GM18861 (cell line): ENCODE results near the gene JMJD7.

Source experiments
- ATAC-seq: cut with Tn5 transposase; IDR thresholded peaks from one replicate; pipeline ENCODE4 v1.9.1; 2021; ENCODE audit not compliant: unreplicated experiment

The JMJD7 gene

DNA sequence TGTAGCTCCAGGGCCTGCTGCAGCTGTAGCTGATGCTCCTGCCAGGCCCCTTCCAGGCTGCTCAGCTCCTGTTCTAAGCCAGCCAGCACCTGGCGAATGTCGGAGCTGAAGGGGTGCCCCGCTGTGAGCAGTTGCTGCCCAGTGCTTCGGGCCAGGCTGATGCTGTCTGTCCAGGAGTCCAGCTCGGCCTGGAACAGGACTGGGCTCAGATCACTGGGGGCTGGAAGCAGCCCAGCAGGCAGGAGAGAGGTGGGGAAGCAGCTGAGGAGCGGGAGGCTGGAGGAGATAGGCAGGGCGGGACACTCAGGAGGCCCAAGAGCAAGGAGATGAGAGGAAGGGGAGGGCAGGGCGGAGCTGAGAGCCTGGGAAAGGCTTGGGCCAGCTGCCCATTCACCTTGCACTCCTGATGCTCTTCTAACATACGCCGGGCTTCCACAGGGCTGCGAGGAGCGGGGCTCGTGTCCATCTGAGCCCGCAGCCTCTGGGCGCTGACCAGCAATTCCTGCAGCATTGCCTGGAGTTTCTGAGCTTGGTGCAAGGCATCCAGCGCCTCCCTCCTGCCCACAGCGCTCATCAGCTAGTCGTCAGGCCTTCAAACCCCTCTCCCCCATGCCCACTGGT lies 34.0 kb downstream of the JMJD7 start:
- no peak for ATAC-seq

- ATAC-seq: no peak
Measured at GRCh38 chr15:41862515-41863116, 34.7 kb downstream of the JMJD7 start.

DNA sequence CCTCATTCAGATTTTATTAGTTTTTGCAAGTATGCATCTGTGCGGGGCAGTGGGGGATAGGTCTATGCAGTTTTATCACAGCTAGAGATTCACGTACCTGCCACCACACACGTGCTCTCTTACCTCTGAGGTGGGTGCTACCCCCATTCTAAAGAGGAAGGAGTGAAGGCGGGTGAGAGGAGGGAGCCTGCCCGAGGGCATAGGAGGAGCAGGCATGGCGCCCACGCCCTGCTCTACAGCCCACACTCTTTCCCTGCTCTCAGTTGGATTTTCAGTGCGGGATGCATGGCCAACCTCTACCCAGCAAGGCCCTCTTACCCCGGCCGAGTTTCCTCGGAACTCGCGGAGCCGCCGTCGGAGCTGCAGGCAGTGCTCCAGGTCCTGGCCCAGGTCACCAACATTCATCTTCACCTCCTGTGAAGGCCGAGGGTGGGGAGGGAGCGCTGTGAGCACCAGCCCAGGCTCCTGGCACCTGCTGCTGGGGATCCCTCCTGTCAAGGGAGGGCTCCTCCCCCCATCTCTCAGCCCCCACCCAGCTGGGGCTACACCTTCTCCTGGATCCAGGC lies 37.7 kb downstream of the JMJD7 start:
- ATAC-seq: no peak

DNA sequence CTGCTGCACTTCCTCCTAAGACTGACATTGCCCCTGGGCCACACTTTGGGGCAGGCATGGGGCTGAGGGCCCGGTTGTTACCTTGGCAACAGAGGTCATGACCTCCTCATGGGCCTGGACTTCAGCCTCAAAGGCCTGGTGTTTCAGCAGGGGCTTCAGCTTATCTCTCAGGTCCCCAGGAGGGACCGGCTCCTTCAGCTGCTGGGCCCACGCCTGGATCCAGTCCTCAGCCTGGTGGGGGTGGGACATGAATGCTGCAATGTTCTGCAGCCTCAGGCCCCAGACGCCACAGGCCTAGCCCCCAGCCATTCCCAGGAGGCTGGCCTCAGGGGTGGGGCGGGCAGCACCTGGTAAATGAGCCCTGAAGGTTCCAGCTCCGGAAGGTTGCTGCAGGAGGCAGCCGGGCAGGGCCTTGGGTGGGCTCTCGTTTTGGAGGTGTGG lies 38.4 kb downstream of the JMJD7 start:
- ATAC-seq: no peak

DNA sequence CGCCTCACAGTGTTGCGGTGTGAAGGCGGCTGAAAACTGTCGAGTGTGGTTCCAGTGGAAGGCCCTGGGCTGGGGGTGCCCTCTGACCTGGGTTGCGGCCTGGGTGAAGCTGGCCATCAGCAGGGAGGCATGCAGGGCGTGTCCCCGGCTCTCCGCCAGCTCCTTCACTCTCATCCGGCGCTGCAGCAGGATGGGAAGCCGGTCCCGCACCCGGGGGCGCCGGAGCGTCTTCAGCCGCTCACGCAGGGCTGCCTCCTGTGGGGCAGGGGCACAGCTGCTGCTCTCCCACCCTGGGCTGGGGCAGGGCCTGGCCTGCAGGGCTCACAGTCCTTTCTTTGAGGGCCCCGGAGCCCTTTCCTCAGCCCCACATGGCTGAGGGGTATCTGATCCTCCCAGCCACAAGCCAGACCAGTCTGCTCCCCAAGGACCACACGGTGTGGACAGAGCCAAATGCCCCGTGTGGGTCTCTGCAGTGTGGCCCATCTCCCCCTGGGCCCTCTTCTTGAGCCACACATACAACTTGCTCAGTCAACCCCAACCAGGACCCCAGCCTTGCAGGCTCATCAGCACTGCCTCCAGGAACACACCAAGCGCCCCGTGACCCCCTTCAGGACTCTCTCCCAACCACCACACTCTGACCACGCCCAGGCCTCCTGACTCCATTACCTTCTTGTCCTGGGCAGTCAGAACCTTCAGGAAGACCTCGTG lies 39.1 kb downstream of the JMJD7 start:
- no peak for ATAC-seq

- no peak for ATAC-seq
Measured at GRCh38 chr15:41868321-41868720, 40.4 kb downstream of the JMJD7 start.

DNA sequence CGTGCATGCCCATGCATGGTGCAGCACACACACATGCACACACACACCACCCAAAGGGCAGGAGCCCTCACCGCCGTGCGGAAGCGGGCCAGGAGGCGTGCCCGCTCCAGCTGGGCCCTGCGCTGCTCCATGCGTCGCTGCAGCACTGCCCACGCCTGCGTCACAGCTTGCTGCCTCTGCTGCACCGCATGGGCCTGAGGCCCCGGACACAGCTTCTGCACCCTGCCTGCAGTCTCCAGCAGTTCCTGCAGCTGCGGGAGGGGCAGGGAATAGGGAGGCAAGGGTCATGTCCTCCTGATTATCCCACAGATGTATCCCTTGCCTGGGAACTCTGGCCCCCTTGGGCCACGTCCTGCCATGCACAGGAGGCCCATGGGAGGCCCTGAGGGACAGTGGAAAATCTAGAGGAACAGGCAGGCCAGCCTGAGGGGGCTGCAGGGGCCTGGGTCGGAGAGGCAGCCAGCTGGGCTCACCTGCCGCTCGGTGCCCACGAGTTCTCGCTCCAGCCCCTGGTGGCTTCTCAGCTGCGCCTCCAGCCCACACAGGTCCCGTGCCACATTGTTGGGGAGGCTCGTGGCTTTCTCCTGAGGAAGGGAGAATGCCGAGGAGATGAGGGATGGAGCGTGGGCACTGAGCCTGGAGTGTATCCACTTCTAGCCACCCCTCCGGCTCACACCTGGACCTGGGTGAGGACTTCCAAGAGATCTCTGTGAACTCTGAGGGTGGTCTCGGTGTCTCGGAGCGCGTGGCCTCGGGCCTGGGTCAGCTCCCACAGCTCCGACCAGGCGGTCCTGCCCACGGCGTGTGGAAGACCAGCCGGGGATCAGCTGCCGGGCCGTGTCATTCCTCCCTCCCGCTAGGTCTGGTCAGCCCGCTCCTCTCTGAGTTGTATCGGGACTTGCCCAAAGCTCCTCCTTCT lies 42.1 kb downstream of the JMJD7 start:
- ATAC-seq: no peak

DNA sequence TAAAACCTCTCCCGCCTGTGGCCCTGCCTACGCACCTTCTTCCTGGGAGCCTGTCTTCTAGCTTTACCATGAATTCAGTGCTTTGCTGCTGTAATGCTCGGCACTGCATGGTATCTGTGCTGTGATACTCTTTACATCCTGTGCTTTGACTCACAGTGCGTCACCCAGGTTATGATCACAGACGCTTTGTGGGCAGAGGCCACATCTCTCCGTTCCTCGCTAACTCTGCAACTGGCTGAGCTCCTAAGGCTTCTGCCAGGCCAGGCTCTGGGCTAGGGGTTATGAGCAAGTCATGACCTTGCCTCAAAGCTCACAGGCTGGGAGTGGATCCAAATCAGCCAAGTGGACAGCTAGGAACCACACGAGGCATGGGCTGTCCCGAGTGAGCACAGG lies 42.8 kb downstream of the JMJD7 start:
- ATAC-seq: no peak

- no peak for ATAC-seq
Measured at GRCh38 chr15:41871175-41871905, 43.4 kb downstream of the JMJD7 start.

- ATAC-seq: no peak
Measured at GRCh38 chr15:41872166-41872747, 44.4 kb downstream of the JMJD7 start.

DNA sequence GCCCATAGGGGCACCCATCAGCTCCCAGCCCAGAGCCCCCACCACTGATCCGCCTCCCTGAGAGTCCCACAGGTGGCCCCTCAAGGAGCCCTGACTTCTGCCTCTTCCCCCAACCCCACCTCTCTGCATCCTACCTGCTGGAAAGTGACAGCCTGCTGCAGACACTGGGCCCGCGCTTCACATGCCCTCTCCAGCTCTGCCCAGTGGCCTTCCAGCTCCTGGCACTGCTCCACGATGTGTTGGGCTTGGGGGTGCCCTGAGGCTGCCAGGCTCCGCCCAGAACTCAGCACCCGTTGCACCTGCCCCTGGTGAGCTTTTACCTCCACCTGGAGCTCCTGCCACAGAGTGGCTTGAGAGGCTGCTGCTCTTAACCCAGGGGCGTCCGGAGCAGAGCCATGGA lies 45.8 kb downstream of the JMJD7 start:
- no peak for ATAC-seq

DNA sequence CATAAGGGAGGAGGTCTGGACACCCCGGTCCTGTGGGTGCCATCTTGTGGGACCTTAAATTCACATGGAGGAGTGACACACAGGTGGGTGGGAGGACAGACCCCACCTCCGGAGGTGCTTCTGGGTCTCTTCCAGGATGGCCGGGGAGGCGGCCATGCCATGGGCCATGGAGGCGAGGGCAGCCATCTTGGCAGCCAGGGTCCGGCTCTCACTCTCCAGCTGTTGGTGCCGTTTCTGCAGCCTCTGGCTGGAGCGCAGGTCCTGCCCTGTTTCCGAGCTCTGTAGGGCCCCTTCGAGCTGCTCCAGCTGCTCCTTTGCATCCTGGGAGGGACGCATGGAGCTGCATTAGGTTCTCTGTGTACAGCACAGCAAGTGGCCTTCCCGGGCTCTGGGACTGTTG lies 46.8 kb downstream of the JMJD7 start:
- ATAC-seq: no peak

GRCh38 chr15:41876007-41876406 lies 48.1 kb downstream of the JMJD7 start:
- no peak for ATAC-seq

- ATAC-seq: no peak
Measured at GRCh38 chr15:41876689-41877088, 48.8 kb downstream of the JMJD7 start.

GRCh38 chr15:41877631-41878354 lies 49.9 kb downstream of the JMJD7 start:
- no peak for ATAC-seq

GRCh38 chr15:41878355-41878699 lies 50.4 kb downstream of the JMJD7 start:
- ATAC-seq: no peak

DNA sequence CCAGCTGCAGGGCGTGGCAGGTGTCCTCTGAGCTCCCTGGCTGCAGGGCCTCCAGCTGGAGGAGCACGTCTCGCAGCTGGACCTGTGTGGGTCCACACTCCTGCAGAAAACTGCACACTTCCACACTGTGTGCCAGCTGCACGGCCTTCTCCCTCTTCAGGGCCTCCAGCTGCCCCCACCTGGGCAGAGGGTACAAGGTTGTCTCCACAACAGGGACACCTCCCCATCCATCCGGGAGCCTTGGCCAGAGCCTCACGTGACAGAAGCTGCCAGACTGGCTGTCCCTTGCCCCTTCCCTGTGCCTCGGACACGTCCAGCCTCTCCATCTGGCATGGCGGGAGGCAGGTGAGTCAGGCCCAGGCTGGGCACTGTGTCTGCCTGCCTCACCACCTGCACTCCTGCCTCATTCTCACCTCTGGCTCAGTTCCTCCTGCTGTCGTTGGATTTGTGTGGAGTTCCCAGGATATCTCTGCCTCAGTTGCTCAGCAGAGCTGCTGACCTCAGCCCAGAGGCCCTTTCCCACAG lies 51.5 kb downstream of the JMJD7 start:
- ATAC-seq: no peak

- ATAC-seq: no peak
Measured at GRCh38 chr15:41880156-41880877, 52.4 kb downstream of the JMJD7 start.

DNA sequence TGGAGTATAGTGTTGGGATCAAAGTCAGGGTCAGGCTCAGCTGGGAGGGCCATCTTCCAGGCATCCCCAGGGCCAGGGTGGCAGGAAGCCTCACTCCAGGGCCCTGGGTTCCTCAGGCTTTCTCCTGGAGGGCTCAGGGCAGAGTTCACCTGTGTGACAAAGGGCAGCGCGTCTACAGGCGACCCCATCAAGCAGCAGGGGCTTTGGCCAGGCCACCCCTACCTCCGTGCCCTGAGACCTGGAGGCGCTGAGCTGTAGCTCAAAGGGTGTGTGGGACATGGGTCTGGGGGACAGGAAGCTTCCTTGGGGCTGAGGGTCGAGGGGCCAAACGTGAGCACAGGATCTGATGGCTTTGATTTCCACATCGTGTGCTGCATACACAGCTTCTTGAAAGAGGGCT lies 53.2 kb downstream of the JMJD7 start:
- ATAC-seq: no peak
